H9 (cell line): ENCODE data around the gene AFAP1. TPM values are rescaled to one million over a fixed set of nuclear protein-coding genes. Genes with fewer than 3 reads are reported as not detected.

ENCODE experiments used
- DNase-seq: peaks from one replicate; pipeline ENCODE4 v3.0.0-alpha.2; 2017
- H2AFZ ChIP-seq: one replicate; pipeline ENCODE4 v1.6.1; 2013; ENCODE audit warnings: mild to moderate bottlenecking, low read length, control low read depth, moderate library complexity
- H2AK5ac ChIP-seq: 2 replicates; pipeline ENCODE4 v1.6.1; 2013; ENCODE audit warnings: low read length, control low read depth, mixed read lengths; ENCODE audit not compliant: insufficient read length
- H2BK120ac ChIP-seq: one replicate; pipeline ENCODE4 v1.6.1; 2013; ENCODE audit warnings: low read depth, mild to moderate bottlenecking, low read length, control low read depth, inconsistent platforms; ENCODE audit not compliant: poor library complexity, severe bottlenecking
- H2BK12ac ChIP-seq: 2 replicates; pipeline ENCODE4 v1.6.1; 2013; ENCODE audit warnings: low read length, control low read depth, mixed read lengths, low read depth; ENCODE audit not compliant: insufficient read length
- H2BK15ac ChIP-seq: 2 replicates; pipeline ENCODE4 v1.6.1; 2013; ENCODE audit warnings: low read depth, low read length, control low read depth
- H2BK20ac ChIP-seq: one replicate; pipeline ENCODE4 v1.6.1; 2013; ENCODE audit warnings: low read depth, mild to moderate bottlenecking, low read length, control low read depth, inconsistent platforms; ENCODE audit not compliant: poor library complexity, severe bottlenecking
- H2BK5ac ChIP-seq: 2 replicates; pipeline ENCODE4 v1.6.1; 2013; ENCODE audit warnings: low read length, control low read depth, mixed read lengths; ENCODE audit not compliant: insufficient read length
- H3K14ac ChIP-seq: 2 replicates; pipeline ENCODE4 v1.6.1; 2013; ENCODE audit warnings: low read length, control low read depth; ENCODE audit not compliant: insufficient read depth
- H3K18ac ChIP-seq: 2 replicates; pipeline ENCODE4 v1.6.1; 2013; ENCODE audit warnings: low read depth, mild to moderate bottlenecking, mixed read lengths, low read length, control low read depth; ENCODE audit not compliant: insufficient read length
- H3K23ac ChIP-seq: 2 replicates; pipeline ENCODE4 v1.6.1; 2013; ENCODE audit warnings: low read length, control low read depth, mixed read lengths, low read depth; ENCODE audit not compliant: insufficient read length
- H3K23me2 ChIP-seq: 2 replicates; pipeline ENCODE4 v1.6.1; 2013; ENCODE audit warnings: low read depth, mild to moderate bottlenecking, mixed read lengths, low read length, control low read depth; ENCODE audit not compliant: insufficient read length, poor library complexity, severe bottlenecking
- H3K27ac ChIP-seq: 2 replicates; pipeline ENCODE4 v1.5.1; 2013; ENCODE audit warnings: low read length, control low read depth, mixed read lengths, low read depth; ENCODE audit not compliant: insufficient read length
- H3K27me3 ChIP-seq: 2 replicates; pipeline ENCODE4 v1.6.1; 2013; ENCODE audit warnings: low read length, control low read depth, inconsistent platforms; ENCODE audit not compliant: insufficient read depth
- H3K4ac ChIP-seq: 2 replicates; pipeline ENCODE4 v1.6.1; 2013; ENCODE audit warnings: low read depth, mild to moderate bottlenecking, control low read depth, inconsistent platforms, low read length, moderate library complexity
- H3K4me1 ChIP-seq: 2 replicates; pipeline ENCODE4 v1.6.1; 2013; ENCODE audit warnings: low read length, control low read depth, inconsistent platforms; ENCODE audit not compliant: insufficient read depth
- H3K4me2 ChIP-seq: 2 replicates; pipeline ENCODE4 v1.6.1; 2013; ENCODE audit warnings: low read length, control low read depth, mixed read lengths; ENCODE audit not compliant: insufficient read length, insufficient read depth
- H3K56ac ChIP-seq: 2 replicates; pipeline ENCODE4 v1.6.1; 2013; ENCODE audit warnings: low read depth, mild to moderate bottlenecking, mixed read lengths, low read length, control low read depth; ENCODE audit not compliant: insufficient read length
- H3K79me1 ChIP-seq: 2 replicates; pipeline ENCODE4 v1.6.1; 2013; ENCODE audit warnings: low read depth, mild to moderate bottlenecking, moderate library complexity, low read length, control low read depth, inconsistent platforms; ENCODE audit not compliant: insufficient read depth, poor library complexity, severe bottlenecking
- H3K79me2 ChIP-seq: 2 replicates; pipeline ENCODE4 v1.6.1; 2013; ENCODE audit warnings: low read length, control low read depth, inconsistent platforms; ENCODE audit not compliant: insufficient read depth
- H3K9ac ChIP-seq: 2 replicates; pipeline ENCODE4 v1.6.1; 2013; ENCODE audit warnings: low read length, control low read depth, mixed read lengths; ENCODE audit not compliant: insufficient read length; ENCODE audit errors: extremely low read depth
- H3K9me3 ChIP-seq: one replicate; pipeline ENCODE4 v1.6.1; 2013; ENCODE audit warnings: low read depth, low read length, inconsistent platforms; ENCODE audit not compliant: control insufficient read depth
- H3T11ph ChIP-seq: one replicate; pipeline ENCODE4 v1.6.1; 2013; ENCODE audit warnings: mild to moderate bottlenecking, low read length, control low read depth, inconsistent platforms
- H4K20me1 ChIP-seq: one replicate; pipeline ENCODE4 v1.6.1; 2013; ENCODE audit not compliant: control insufficient read depth, insufficient read length, insufficient read depth
- H4K5ac ChIP-seq: 2 replicates; pipeline ENCODE4 v1.6.1; 2013; ENCODE audit warnings: low read depth, mild to moderate bottlenecking, mixed read lengths, low read length, control low read depth; ENCODE audit not compliant: insufficient read length
- H4K8ac ChIP-seq: replicated peaks from 2 replicates; pipeline ENCODE4 v1.6.1; 2013; ENCODE audit warnings: low read length, control low read depth, mixed read lengths, low read depth; ENCODE audit not compliant: insufficient read length
- H4K91ac ChIP-seq: 2 replicates; pipeline ENCODE4 v1.6.1; 2013; ENCODE audit warnings: low read depth, mild to moderate bottlenecking, moderate library complexity, mixed read lengths, low read length, control low read depth; ENCODE audit not compliant: insufficient read length
- H3K27ac Mint-ChIP-seq, 3 experiments: 2 replicates in 2 of 3; 3 replicates in 1 of 3; pipeline ENCODE4 v1.8.0; 2020 to 2021; ENCODE audit warnings: mixed read lengths in 3 of 3, mild to moderate bottlenecking in 1 of 3, moderate library complexity in 1 of 3
- H3K27me3 Mint-ChIP-seq: 2 replicates; pipeline ENCODE4 v1.8.0; 2021; ENCODE audit warnings: low read depth, mild to moderate bottlenecking, moderate library complexity, mixed read lengths
- H3K36me3 Mint-ChIP-seq, 3 experiments: 2 replicates in 2 of 3; 3 replicates in 1 of 3; pipeline ENCODE4 v1.8.0; 2020 to 2021; ENCODE audit warnings: low read depth in 3 of 3, mixed read lengths in 3 of 3; ENCODE audit not compliant: insufficient read depth in 1 of 3
- H3K4me1 Mint-ChIP-seq, 2 experiments: 2 replicates each; pipeline ENCODE4 v1.8.0; 2020; ENCODE audit warnings: mixed read lengths in 2 of 2
- H3K4me3 Mint-ChIP-seq, 2 experiments: 2 replicates in 1 of 2; 3 replicates in 1 of 2; pipeline ENCODE4 v1.8.0; 2020 to 2021; ENCODE audit warnings: mild to moderate bottlenecking in 2 of 2, mixed read lengths in 2 of 2, moderate library complexity in 1 of 2
- H3K9me3 Mint-ChIP-seq, 2 experiments: 2 replicates in 1 of 2; 3 replicates in 1 of 2; pipeline ENCODE4 v1.8.0; 2020; ENCODE audit warnings: mild to moderate bottlenecking in 2 of 2, mixed read lengths in 2 of 2, moderate library complexity in 1 of 2
- WGBS: extraction: QIAGEN DNeasy Blood & Tissue Kit; methylation state at CpG from one replicate; pipeline ENCODE4 v1.1.7; 2013; ENCODE audit warnings: missing lambda C conversion rate, low lambda C conversion rate, mixed read lengths; ENCODE audit not compliant: insufficient read length; ENCODE audit errors: extremely low coverage; 5-methylcytosine and 5-hydroxymethylcytosine counted together
- total RNA-seq: library from RNA; stranded (reverse); gene quantifications from 2 replicates; pipeline ENCODE4 v1.2.1, GENCODE V29; 2021
- TF ChIP-seq, protein P1 (sequence below): fragments of 200-600 bp; sonication (generic); conservative IDR thresholded peaks from 3 replicates; pipeline ENCODE4 v1.8.0; 2021; ENCODE audit warnings: antibody characterized with exemption, mild to moderate bottlenecking

AFAP1 gene
- total RNA-seq, 1 experiment from 2014 or later: 6.5 TPM

- no peak overlapping the region for H3K4me2 ChIP-seq
- H3K4ac ChIP-seq: no peak overlapping the region
- H2BK12ac ChIP-seq: no peak overlapping the region
- H3K9ac ChIP-seq: no peak overlapping the region
- no peak overlapping the region for H3K18ac ChIP-seq
- H4K91ac ChIP-seq: no peak overlapping the region
- no peaks in the 10 kb centered on the region for H3K79me1 ChIP-seq
- TF ChIP-seq, protein P1, sequence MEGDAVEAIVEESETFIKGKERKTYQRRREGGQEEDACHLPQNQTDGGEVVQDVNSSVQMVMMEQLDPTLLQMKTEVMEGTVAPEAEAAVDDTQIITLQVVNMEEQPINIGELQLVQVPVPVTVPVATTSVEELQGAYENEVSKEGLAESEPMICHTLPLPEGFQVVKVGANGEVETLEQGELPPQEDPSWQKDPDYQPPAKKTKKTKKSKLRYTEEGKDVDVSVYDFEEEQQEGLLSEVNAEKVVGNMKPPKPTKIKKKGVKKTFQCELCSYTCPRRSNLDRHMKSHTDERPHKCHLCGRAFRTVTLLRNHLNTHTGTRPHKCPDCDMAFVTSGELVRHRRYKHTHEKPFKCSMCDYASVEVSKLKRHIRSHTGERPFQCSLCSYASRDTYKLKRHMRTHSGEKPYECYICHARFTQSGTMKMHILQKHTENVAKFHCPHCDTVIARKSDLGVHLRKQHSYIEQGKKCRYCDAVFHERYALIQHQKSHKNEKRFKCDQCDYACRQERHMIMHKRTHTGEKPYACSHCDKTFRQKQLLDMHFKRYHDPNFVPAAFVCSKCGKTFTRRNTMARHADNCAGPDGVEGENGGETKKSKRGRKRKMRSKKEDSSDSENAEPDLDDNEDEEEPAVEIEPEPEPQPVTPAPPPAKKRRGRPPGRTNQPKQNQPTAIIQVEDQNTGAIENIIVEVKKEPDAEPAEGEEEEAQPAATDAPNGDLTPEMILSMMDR: no peak
- H2AFZ ChIP-seq: no peak overlapping the region
- H3K27ac ChIP-seq: no peak overlapping the region
- no peaks in the 10 kb centered on the region for H3K23me2 ChIP-seq
- Mint-ChIP-seq H3K4me3 (no peak overlapping the region), H3K27ac (no peak overlapping the region), H3K4me1 (no peaks in the 10 kb centered on the region), H3K36me3 (no peaks in the 10 kb centered on the region; a peak in 1 of 7 replicates), H3K27me3 (peaks cover 36% of the 10 kb centered on the region), H3K9me3 (no peaks in the 10 kb centered on the region; a peak in 2 of 5 replicates)
- no peaks in the 10 kb centered on the region for H3K4me1 ChIP-seq
- no peaks in the 10 kb centered on the region for H4K20me1 ChIP-seq
- H3K23ac ChIP-seq: no peak overlapping the region
- no peaks in the 10 kb centered on the region for H3K27me3 ChIP-seq
- H4K8ac ChIP-seq: no peak overlapping the region
- H3T11ph ChIP-seq: no peak overlapping the region
- H2BK20ac ChIP-seq: no peak overlapping the region
- H2BK5ac ChIP-seq: no peak overlapping the region
- no peaks in the 10 kb centered on the region for H3K79me2 ChIP-seq
- H3K9me3 ChIP-seq: no peaks in the 10 kb centered on the region
- no peak overlapping the region; the same call in 1 of the 2 replicates for H3K14ac ChIP-seq
- DNase-seq: no peak
- no peak overlapping the region for H2AK5ac ChIP-seq
- H2BK15ac ChIP-seq: no peak overlapping the region
- no peak overlapping the region for H4K5ac ChIP-seq
- no peak overlapping the region for H3K56ac ChIP-seq
- WGBS: no CpG with 5 or more reads among the region's 20 CpGs
- H2BK120ac ChIP-seq: no peak overlapping the region
Observed at GRCh38 chr4:7746351-7747061, 193.2 kb downstream of the AFAP1 start.
